ENCODE results near the gene TNPO2. TPM values are rescaled to one million over a fixed set of nuclear protein-coding genes. Genes with fewer than 3 reads are reported as not detected.

The TNPO2 gene
- total RNA-seq, 1 experiment from 2014 or later = 89.5 TPM

DNA sequence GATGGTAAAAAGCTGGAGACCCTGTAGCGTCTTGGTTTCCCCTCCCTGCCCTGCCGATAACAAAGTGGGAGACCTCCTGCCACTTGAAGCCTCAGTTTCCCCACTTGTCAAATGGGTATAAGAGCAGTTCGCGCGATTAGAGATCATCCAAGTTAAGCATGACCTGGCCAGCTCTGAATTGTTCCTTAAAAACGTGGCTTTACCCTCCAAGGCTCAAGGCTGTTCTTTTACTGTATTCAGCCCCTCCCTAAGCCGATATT is 421 bp downstream of the TNPO2 start:
- intact Hi-C loops (cut with micrococcal nuclease) = loop anchor here (5.0 kb wide), 1 partner anchor 69 kb away; the partner anchor contains the start of gene JUNB
- no peaks in the 10 kb centered on the region for H3K27me3 Mint-ChIP-seq (ENCODE audit: insufficient read depth, unreplicated experiment)
- ChIA-PET POLR2A (interaction anchor here (0.7 to 6.5 kb wide), 18 partner anchors 11 to 429 kb away, joined by 3 to 235 read pairs (median 5); partner anchors contain the start of genes BEST2, DHPS, DNASE2 and FBXW9), CTCF (interaction anchor here (0.6 to 3.8 kb wide), 12 partner anchors 11 to 800 kb away, joined by 3 to 32 read pairs (median 4); partner anchors contain the start of genes GET3 and TRIR)
- peak; percentile 27 for DNase-seq (ENCODE audit: unreplicated experiment)
- no TSS peak for BruUV-seq (replicated peaks)
- TF ChIP-seq, protein P1, sequence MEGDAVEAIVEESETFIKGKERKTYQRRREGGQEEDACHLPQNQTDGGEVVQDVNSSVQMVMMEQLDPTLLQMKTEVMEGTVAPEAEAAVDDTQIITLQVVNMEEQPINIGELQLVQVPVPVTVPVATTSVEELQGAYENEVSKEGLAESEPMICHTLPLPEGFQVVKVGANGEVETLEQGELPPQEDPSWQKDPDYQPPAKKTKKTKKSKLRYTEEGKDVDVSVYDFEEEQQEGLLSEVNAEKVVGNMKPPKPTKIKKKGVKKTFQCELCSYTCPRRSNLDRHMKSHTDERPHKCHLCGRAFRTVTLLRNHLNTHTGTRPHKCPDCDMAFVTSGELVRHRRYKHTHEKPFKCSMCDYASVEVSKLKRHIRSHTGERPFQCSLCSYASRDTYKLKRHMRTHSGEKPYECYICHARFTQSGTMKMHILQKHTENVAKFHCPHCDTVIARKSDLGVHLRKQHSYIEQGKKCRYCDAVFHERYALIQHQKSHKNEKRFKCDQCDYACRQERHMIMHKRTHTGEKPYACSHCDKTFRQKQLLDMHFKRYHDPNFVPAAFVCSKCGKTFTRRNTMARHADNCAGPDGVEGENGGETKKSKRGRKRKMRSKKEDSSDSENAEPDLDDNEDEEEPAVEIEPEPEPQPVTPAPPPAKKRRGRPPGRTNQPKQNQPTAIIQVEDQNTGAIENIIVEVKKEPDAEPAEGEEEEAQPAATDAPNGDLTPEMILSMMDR (IDR thresholded peaks at IDR 0.05; ENCODE audit: unreplicated experiment) = no peak
- H3K9me3 Mint-ChIP-seq (ENCODE audit: unreplicated experiment) = no peaks in the 10 kb centered on the region
- peaks cover 51% of the 10 kb centered on the region for H3K36me3 Mint-ChIP-seq (ENCODE audit: insufficient read depth, unreplicated experiment)
- peaks cover 12% of the 10 kb centered on the region for H3K4me1 Mint-ChIP-seq (ENCODE audit: insufficient read depth, unreplicated experiment)
- H3K4me3 Mint-ChIP-seq (ENCODE audit: unreplicated experiment) = peak overlapping the region; percentile 96
- H3K27ac Mint-ChIP-seq (ENCODE audit: low read depth, unreplicated experiment) = peak overlapping the region; percentile 68

DNA sequence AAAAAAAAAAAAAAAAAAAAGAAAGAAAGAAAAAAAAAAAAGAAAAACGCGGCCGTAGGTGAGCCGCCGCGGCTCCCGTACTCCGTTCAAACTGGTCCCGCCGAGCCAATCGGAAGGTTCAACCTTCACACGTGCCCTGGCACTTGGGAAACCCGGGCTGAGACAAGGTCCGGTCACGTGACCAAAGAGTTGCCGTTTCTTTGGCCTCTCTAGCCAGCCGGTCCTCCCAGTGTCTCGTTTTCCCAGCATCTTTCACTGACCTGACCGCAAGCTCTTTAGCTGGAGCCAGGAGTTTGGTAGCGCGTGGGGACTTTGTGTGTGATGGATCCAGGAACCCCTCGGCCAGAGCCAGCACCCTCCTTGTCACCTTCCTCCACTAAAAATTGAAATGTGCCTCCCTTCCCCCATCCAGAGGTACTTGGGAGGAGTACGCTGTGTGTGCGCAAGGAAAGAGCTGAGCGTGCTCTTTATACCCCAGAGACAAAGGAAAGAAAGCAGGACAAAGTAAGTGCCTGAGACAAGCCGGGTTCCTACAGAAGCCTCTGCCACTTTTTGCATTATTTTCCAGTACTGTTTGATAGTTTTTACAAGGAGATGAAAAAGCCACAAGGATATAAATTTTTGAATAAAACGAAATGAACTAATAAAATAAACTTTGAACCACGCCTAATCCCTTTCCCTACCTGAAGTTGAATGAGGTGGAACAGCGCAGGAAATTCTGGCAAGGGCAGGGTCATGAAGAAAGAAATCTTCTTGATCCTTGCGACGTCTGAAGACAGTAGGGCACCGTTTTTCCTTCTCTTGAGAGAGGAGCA is 959 bp downstream of the TNPO2 start:
- TF ChIP-seq, protein P1 (IDR thresholded peaks at IDR 0.05; ENCODE audit: unreplicated experiment) = no peak
- Mint-ChIP-seq H3K4me3 (ENCODE audit: unreplicated experiment) (peak overlapping the region; percentile 96), H3K27ac (ENCODE audit: low read depth, unreplicated experiment) (peak overlapping the region; percentile 96), H3K9me3 (ENCODE audit: unreplicated experiment) (no peaks in the 10 kb centered on the region), H3K4me1 (ENCODE audit: insufficient read depth, unreplicated experiment) (peaks cover 12% of the 10 kb centered on the region), H3K27me3 (ENCODE audit: insufficient read depth, unreplicated experiment) (no peaks in the 10 kb centered on the region), H3K36me3 (ENCODE audit: insufficient read depth, unreplicated experiment) (peaks cover 53% of the 10 kb centered on the region)
- intact Hi-C loops (cut with micrococcal nuclease) = loop anchor here (5.0 kb wide), 1 partner anchor 70 kb away; the partner anchor contains the start of gene JUNB
- ChIA-PET CTCF (interaction anchor here (0.6 to 3.8 kb wide), 13 partner anchors 9 to 799 kb away, joined by 3 to 32 read pairs (median 4); partner anchors contain the start of genes GET3 and TRIR), POLR2A (interaction anchor here (0.7 to 6.5 kb wide), 21 partner anchors 12 to 1345 kb away, joined by 3 to 235 read pairs (median 5); partner anchors contain the start of genes BEST2, DHPS, DNASE2 and FBXW9)
- BruUV-seq (replicated peaks) = TSS peak; percentile 95
- peak; percentile 100 for DNase-seq (ENCODE audit: unreplicated experiment)

DNA sequence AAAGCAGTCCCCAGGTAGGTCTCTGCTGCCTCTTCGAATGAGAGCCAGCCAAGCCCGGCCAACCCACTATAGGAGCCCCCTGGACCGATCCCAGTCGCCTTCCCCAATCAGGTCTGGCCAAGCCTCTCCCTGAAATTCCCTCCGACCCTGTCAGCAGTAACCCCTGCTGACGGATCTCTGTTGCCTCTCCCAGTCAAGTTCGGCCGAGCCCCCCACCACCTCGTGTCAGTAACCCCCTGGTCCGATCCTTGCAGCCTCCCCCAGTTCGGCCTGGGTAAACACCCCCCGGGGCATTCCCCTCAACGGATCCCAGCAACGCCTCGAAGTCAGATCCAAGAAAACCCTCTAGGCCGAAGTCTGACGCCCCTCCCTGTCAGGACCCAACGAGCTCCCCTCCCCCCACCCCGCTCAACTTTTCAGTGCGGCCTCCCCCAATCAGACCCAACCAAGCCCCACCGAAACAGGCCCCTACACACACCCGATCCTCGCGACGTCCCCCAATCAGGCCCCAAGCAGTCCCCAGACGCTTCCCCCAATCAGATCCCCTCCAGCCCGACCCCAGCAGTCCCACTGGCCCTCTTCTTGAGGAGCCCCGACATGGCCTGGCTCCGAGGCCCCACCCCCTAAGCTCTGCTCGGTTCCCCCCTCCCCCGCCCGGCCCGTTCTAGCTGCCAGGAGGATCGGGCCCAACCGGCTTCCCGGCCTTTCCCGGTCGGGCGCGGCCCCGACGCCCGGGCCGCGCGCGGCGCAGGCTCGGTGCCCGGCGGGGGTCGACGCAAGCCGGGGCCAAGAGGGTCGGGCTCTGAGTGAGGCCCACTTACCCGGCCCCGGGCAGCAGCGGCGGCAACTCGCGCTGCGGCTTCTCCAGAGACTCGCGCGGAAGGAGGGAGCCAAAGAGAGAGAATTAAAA is 1.8 kb downstream of the TNPO2 start:
- TF ChIP-seq, protein P1 (IDR thresholded peaks at IDR 0.05; ENCODE audit: unreplicated experiment) = no peak
- CTCF ChIA-PET = interaction anchor here (0.6 to 3.8 kb wide), 9 partner anchors 8 to 1004 kb away, joined by 3 to 32 read pairs (median 3); partner anchors contain the start of gene TRIR
- no peaks in the 10 kb centered on the region for H3K27me3 Mint-ChIP-seq (ENCODE audit: insufficient read depth, unreplicated experiment)
- POLR2A ChIA-PET = interaction anchor here (0.6 to 6.5 kb wide), 20 partner anchors 13 to 1344 kb away, joined by 3 to 235 read pairs (median 4); partner anchors contain the start of genes DHPS, FBXW9, GADD45GIP1 and GET3
- DNase-seq (ENCODE audit: unreplicated experiment) = peak; percentile 56
- H3K9me3 Mint-ChIP-seq (ENCODE audit: unreplicated experiment) = no peaks in the 10 kb centered on the region
- H3K27ac Mint-ChIP-seq (ENCODE audit: low read depth, unreplicated experiment) = peak overlapping the region; percentile 96
- H3K4me3 Mint-ChIP-seq (ENCODE audit: unreplicated experiment) = peak overlapping the region; percentile 96
- peaks cover 61% of the 10 kb centered on the region for H3K36me3 Mint-ChIP-seq (ENCODE audit: insufficient read depth, unreplicated experiment)
- peaks cover 12% of the 10 kb centered on the region for H3K4me1 Mint-ChIP-seq (ENCODE audit: insufficient read depth, unreplicated experiment)
- BruUV-seq (replicated peaks) = no TSS peak
- intact Hi-C loops (cut with micrococcal nuclease) = loop anchor here (5.0 kb wide), 1 partner anchor 70 kb away; the partner anchor contains the start of gene JUNB

Data from MCF 10A (cell line).